Activated naive CD4-positive, alpha-beta T cell treated with anti-CD3 and anti-CD28 coated beads, Interleukin-2, amount 50 U/mL, for 16 hours (primary cell): ENCODE results near the gene RNLS.

Experiments
- DNase-seq: peaks from one replicate; pipeline ENCODE4 v3.0.0-alpha.2; 2020

RNLS gene

GRCh38 chr10:88582806-88583583 is at the start of gene RNLS:
TSS of gene RNLS (minus strand) at chr10:88583318.
- DNase-seq: peak; percentile 74

GRCh38 chr10:88624840-88625239 is 41.7 kb upstream of the RNLS start:
- DNase-seq: no peak

- no peak for DNase-seq
Measured at GRCh38 chr10:88623835-88624234, 40.7 kb upstream of the RNLS start.

GRCh38 chr10:88620441-88620840 is 37.3 kb upstream of the RNLS start:
- no peak for DNase-seq

- no peak for DNase-seq
Measured at GRCh38 chr10:88618496-88618895, 35.4 kb upstream of the RNLS start.

GRCh38 chr10:88617772-88618300 is 34.7 kb upstream of the RNLS start:
- DNase-seq: no peak

- no peak for DNase-seq
Measured at GRCh38 chr10:88616250-88616977, 33.3 kb upstream of the RNLS start.

- no peak for DNase-seq
Measured at GRCh38 chr10:88608780-88609179, 25.7 kb upstream of the RNLS start.

- DNase-seq: no peak
Measured at GRCh38 chr10:88608052-88608732, 25.1 kb upstream of the RNLS start.

GRCh38 chr10:88598055-88598454 is 14.9 kb upstream of the RNLS start:
- DNase-seq: no peak

- no peak for DNase-seq
Measured at GRCh38 chr10:88594482-88594881, 11.4 kb upstream of the RNLS start.

- DNase-seq: no peak
Measured at GRCh38 chr10:88592906-88593305, 9.8 kb upstream of the RNLS start.

- no peak for DNase-seq
Measured at GRCh38 chr10:88592381-88592780, 9.3 kb upstream of the RNLS start.

- DNase-seq: no peak
Measured at GRCh38 chr10:88586462-88586861, 3.3 kb upstream of the RNLS start, which contains the start of gene LIPJ. TSS of gene LIPJ (plus strand) at chr10:88586762. CDS start at chr10:88590688, 3,926 bp downstream.

GRCh38 chr10:88583584-88583957 is 453 bp upstream of the RNLS start:
- no peak for DNase-seq

GRCh38 chr10:88582411-88582805 is 710 bp downstream of the RNLS start:
- no peak for DNase-seq

GRCh38 chr10:88565072-88565471 is 18.0 kb downstream of the RNLS start:
- DNase-seq: no peak

GRCh38 chr10:88562152-88562551 is 21.0 kb downstream of the RNLS start:
- no peak for DNase-seq

- no peak for DNase-seq
Measured at GRCh38 chr10:88557658-88558057, 25.5 kb downstream of the RNLS start.

GRCh38 chr10:88557256-88557655 is 25.9 kb downstream of the RNLS start:
- no peak for DNase-seq

GRCh38 chr10:88555190-88555908 is 27.8 kb downstream of the RNLS start:
- no peak for DNase-seq

GRCh38 chr10:88553116-88553752 is 29.9 kb downstream of the RNLS start:
- peak; percentile 25 for DNase-seq
